HG02840 (cell line): Measurements from ENCODE around the gene GRIK2.

Experiments
- ATAC-seq: cut with Tn5 transposase; IDR thresholded peaks from one replicate; pipeline ENCODE4 v1.9.1; 2021; ENCODE audit warnings: mild to moderate bottlenecking, moderate library complexity, moderate number of reproducible peaks; ENCODE audit not compliant: unreplicated experiment, low FRiP score

GRIK2 gene

GRCh38 chr6:101840100-101840499 is 446.6 kb downstream of the GRIK2 start:
- no peak for ATAC-seq

GRCh38 chr6:101845172-101845571 is 451.7 kb downstream of the GRIK2 start:
- no peak for ATAC-seq

- ATAC-seq = no peak
These were observed 452.1 kb downstream of the GRIK2 start for GRCh38 chr6:101845621-101846020.

GRCh38 chr6:101847690-101848089 is 454.2 kb downstream of the GRIK2 start:
- ATAC-seq = no peak

GRCh38 chr6:101851911-101852310 is 458.4 kb downstream of the GRIK2 start:
- ATAC-seq = no peak

GRCh38 chr6:101853231-101854085 is 459.9 kb downstream of the GRIK2 start:
- no peak for ATAC-seq

GRCh38 chr6:101876431-101876830 is 482.9 kb downstream of the GRIK2 start:
- ATAC-seq = no peak

GRCh38 chr6:101878554-101879276 is 485.2 kb downstream of the GRIK2 start:
- no peak for ATAC-seq

GRCh38 chr6:101879782-101880181 is 486.3 kb downstream of the GRIK2 start:
- ATAC-seq = no peak

GRCh38 chr6:101883505-101883904 is 490.0 kb downstream of the GRIK2 start:
- ATAC-seq = no peak

- no peak for ATAC-seq
These were observed 494.0 kb downstream of the GRIK2 start for GRCh38 chr6:101887532-101887931.

GRCh38 chr6:101907356-101908217 is 514.1 kb downstream of the GRIK2 start:
- no peak for ATAC-seq

- no peak for ATAC-seq
These were observed 515.9 kb downstream of the GRIK2 start for GRCh38 chr6:101909366-101909765.

- no peak for ATAC-seq
These were observed 518.8 kb downstream of the GRIK2 start for GRCh38 chr6:101912311-101912710.

GRCh38 chr6:101918471-101918870 is 525.0 kb downstream of the GRIK2 start:
- no peak for ATAC-seq

GRCh38 chr6:101921829-101922450 is 528.4 kb downstream of the GRIK2 start:
- ATAC-seq = no peak

- ATAC-seq = no peak
These were observed 532.8 kb downstream of the GRIK2 start for GRCh38 chr6:101926149-101926925.

- no peak for ATAC-seq
These were observed 538.3 kb downstream of the GRIK2 start for GRCh38 chr6:101931766-101932165.

GRCh38 chr6:101932704-101933103 is 539.2 kb downstream of the GRIK2 start:
- ATAC-seq = no peak

GRCh38 chr6:101935732-101936131 is 542.2 kb downstream of the GRIK2 start:
- no peak for ATAC-seq
